NCI-H1694 (cell line): Measurements from ENCODE around the gene HS1BP3.
A peak's percentile ranks its signal among the peaks of the same experiment; 100 is the strongest.

Source experiments
- DNase-seq: peaks from one replicate; lab custom pipeline; 2025; lab: John Stamatoyannopoulos, UW

Gene HS1BP3

GRCh38 chr2:20629581-20630171, 21.2 kb downstream of the HS1BP3 start:
- peak; percentile 96 for DNase-seq

- peak; percentile 78 for DNase-seq
Observed at GRCh38 chr2:20629181-20629580, 21.7 kb downstream of the HS1BP3 start.

- no peak for DNase-seq
Observed at GRCh38 chr2:20627712-20628380, 23.1 kb downstream of the HS1BP3 start.

GRCh38 chr2:20626698-20627513, 24.0 kb downstream of the HS1BP3 start:
- no peak for DNase-seq

- DNase-seq = no peak
Observed at GRCh38 chr2:20626392-20626697, 24.6 kb downstream of the HS1BP3 start.

GRCh38 chr2:20625491-20626391, 25.2 kb downstream of the HS1BP3 start:
- no peak for DNase-seq

- no peak for DNase-seq
Observed at GRCh38 chr2:20624884-20625485, 25.9 kb downstream of the HS1BP3 start.

- no peak for DNase-seq
Observed at GRCh38 chr2:20624156-20624883, 26.6 kb downstream of the HS1BP3 start.

- DNase-seq = no peak
Observed at GRCh38 chr2:20623741-20624155, 27.1 kb downstream of the HS1BP3 start.

GRCh38 chr2:20623241-20623640, 27.7 kb downstream of the HS1BP3 start:
- no peak for DNase-seq

GRCh38 chr2:20622731-20623130, 28.2 kb downstream of the HS1BP3 start:
- DNase-seq = peak; percentile 96

GRCh38 chr2:20622296-20622686, 28.6 kb downstream of the HS1BP3 start:
- no peak for DNase-seq

- DNase-seq = no peak
Observed at GRCh38 chr2:20621366-20622295, 29.3 kb downstream of the HS1BP3 start.

GRCh38 chr2:20620696-20621365, 30.1 kb downstream of the HS1BP3 start:
- DNase-seq = no peak

- no peak for DNase-seq
Observed at GRCh38 chr2:20620271-20620681, 30.6 kb downstream of the HS1BP3 start.

GRCh38 chr2:20619624-20620024, 31.3 kb downstream of the HS1BP3 start:
- no peak for DNase-seq

GRCh38 chr2:20618886-20619521, 31.9 kb downstream of the HS1BP3 start:
- DNase-seq = no peak

GRCh38 chr2:20618468-20618885, 32.4 kb downstream of the HS1BP3 start:
- no peak for DNase-seq
